Heart left ventricle (tissue), 13 donors: ENCODE results near the gene CD300LD.

ENCODE experiments used
- POLR2A ChIP-seq, 2 donors: fragments of 450-650 bp; IDR thresholded peaks; one replicate each; pipeline ENCODE4 v1.6.1; 2017; ENCODE audit warnings: antibody characterized with exemption in 2 of 2, mild to moderate bottlenecking in 2 of 2, moderate library complexity in 2 of 2
- TF ChIP-seq, protein P1 (sequence below), 12 donors: fragments of 200-600 bp; sonication (generic) in 4 of 12; IDR thresholded peaks; one replicate each; pipeline versions ENCODE4 v1.5.0 to v1.8.0; 2018 to 2022; ENCODE audit warnings: antibody characterized with exemption in 12 of 12, mild to moderate bottlenecking in 5 of 12
- donor health status: ischemic (EF 13 %, LVEDD 7.1; RV severe dilation, severe dysfunction).
- donor health status: DM: no; HTN: yes; CAD: no.
- donor health status: DM: no; HTN: no; CAD: no.
- donor health status: ischemic (EF 25% LVEDD 6.9; RV normal size, moderate dysfunction).
- donor health status: ischemic (EF 25% LVEDD 5.7; RV mildly dilated, moderate dysfunction).
- donor health status: ischemic (EF 35%, LVEDD 5.7; RV mildly dilated, moderate dysfunction).
- donor health status: nonischemic (EF 11% LVEDD 7.7; RV severe dilation, severe dysfunction).
- donor health status: DM: yes; HTN: yes; CAD: no.
- donor health status: PGD.
- donor health status: ischemic (EF 29% LVEDD 5.4; RV normal size, mild dysfunction).
- donor health status: nonischemic (EF 23%, LVEDD 6.1; RV moderate dilation, normal function).

- TF ChIP-seq, protein P1, sequence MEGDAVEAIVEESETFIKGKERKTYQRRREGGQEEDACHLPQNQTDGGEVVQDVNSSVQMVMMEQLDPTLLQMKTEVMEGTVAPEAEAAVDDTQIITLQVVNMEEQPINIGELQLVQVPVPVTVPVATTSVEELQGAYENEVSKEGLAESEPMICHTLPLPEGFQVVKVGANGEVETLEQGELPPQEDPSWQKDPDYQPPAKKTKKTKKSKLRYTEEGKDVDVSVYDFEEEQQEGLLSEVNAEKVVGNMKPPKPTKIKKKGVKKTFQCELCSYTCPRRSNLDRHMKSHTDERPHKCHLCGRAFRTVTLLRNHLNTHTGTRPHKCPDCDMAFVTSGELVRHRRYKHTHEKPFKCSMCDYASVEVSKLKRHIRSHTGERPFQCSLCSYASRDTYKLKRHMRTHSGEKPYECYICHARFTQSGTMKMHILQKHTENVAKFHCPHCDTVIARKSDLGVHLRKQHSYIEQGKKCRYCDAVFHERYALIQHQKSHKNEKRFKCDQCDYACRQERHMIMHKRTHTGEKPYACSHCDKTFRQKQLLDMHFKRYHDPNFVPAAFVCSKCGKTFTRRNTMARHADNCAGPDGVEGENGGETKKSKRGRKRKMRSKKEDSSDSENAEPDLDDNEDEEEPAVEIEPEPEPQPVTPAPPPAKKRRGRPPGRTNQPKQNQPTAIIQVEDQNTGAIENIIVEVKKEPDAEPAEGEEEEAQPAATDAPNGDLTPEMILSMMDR (IDR thresholded peaks at IDR 0.05), result peak; percentile 36 to 71 (median 52)
- no peak for TF ChIP-seq POLR2A (IDR thresholded peaks at IDR 0.05)
Measured at GRCh38 chr17:74601944-74602572, 10.0 kb upstream of the CD300LD start.
